HCT116 (cell line): ENCODE data around the gene MOAP1.

Experiments
- ATF3 ChIP-seq: IDR thresholded peaks from 2 replicates; pipeline ENCODE4 v1.6.1; 2012
- CTCF ChIP-seq, 3 experiments: fragments of 200-600 bp in 1 of 3; sonication (generic) in 1 of 3; IDR thresholded peaks in 2 of 3; conservative IDR thresholded peaks in 1 of 3; 2 replicates each; pipeline ENCODE4 v1.5.1; 2012 to 2017; ENCODE audit warnings: low read depth in 2 of 3, low read length in 2 of 3, antibody characterized with exemption in 1 of 3, borderline replicate concordance in 1 of 3, control low read depth in 1 of 3, mild to moderate bottlenecking in 1 of 3, mixed read lengths in 1 of 3, mixed run types in 1 of 3, moderate library complexity in 1 of 3; ENCODE audit not compliant: insufficient read depth in 1 of 3
- EZH2 ChIP-seq: fragments of 200-600 bp; sonication (generic); IDR thresholded peaks from 2 replicates; pipeline ENCODE4 v1.6.1; 2017; ENCODE audit warnings: antibody characterized with exemption, mixed run types
- EZH2phosphoT487 ChIP-seq: fragments of 200-600 bp; IDR thresholded peaks from 2 replicates; pipeline ENCODE4 v1.6.1; 2018; ENCODE audit warnings: antibody characterized with exemption, borderline replicate concordance
- FOSL1 ChIP-seq: IDR thresholded peaks from 2 replicates; pipeline ENCODE4 v1.6.1; 2012; ENCODE audit warnings: low read depth
- MAX ChIP-seq: IDR thresholded peaks from 2 replicates; pipeline ENCODE4 v1.6.1; 2012
- POLR2A ChIP-seq: IDR thresholded peaks from 2 replicates; pipeline ENCODE4 v1.7.0; 2011; ENCODE audit warnings: borderline replicate concordance; ENCODE audit not compliant: insufficient read depth, insufficient read length; ENCODE audit errors: extremely low read depth
- POLR2AphosphoS5 ChIP-seq: IDR thresholded peaks from 2 replicates; pipeline ENCODE4 v1.6.1; 2011; ENCODE audit warnings: mild to moderate bottlenecking, low read depth, low read length, moderate library complexity
- RAD21 ChIP-seq: IDR thresholded peaks from 2 replicates; pipeline ENCODE4 v1.6.1; 2012; ENCODE audit warnings: low read depth, mild to moderate bottlenecking
- SP1 ChIP-seq: IDR thresholded peaks from 2 replicates; pipeline ENCODE4 v1.6.1; 2012; ENCODE audit warnings: low read depth
- SRF ChIP-seq: IDR thresholded peaks from 2 replicates; pipeline ENCODE4 v1.6.1; 2012; ENCODE audit warnings: low read depth
- ZFX ChIP-seq: fragments of 450-650 bp; IDR thresholded peaks from 2 replicates; pipeline ENCODE4 v1.6.1; 2017
- ZNF274 ChIP-seq: fragments of 200-500 bp; sonication (Bioruptor generic); IDR thresholded peaks from 2 replicates; pipeline ENCODE4 v1.6.1; 2014; ENCODE audit warnings: mild to moderate bottlenecking, low read depth, low read length, inconsistent platforms
- TF ChIP-seq, protein P1 (sequence below): IDR thresholded peaks from 2 replicates; pipeline ENCODE4 v1.6.1; 2012; ENCODE audit warnings: low read depth

DNA sequence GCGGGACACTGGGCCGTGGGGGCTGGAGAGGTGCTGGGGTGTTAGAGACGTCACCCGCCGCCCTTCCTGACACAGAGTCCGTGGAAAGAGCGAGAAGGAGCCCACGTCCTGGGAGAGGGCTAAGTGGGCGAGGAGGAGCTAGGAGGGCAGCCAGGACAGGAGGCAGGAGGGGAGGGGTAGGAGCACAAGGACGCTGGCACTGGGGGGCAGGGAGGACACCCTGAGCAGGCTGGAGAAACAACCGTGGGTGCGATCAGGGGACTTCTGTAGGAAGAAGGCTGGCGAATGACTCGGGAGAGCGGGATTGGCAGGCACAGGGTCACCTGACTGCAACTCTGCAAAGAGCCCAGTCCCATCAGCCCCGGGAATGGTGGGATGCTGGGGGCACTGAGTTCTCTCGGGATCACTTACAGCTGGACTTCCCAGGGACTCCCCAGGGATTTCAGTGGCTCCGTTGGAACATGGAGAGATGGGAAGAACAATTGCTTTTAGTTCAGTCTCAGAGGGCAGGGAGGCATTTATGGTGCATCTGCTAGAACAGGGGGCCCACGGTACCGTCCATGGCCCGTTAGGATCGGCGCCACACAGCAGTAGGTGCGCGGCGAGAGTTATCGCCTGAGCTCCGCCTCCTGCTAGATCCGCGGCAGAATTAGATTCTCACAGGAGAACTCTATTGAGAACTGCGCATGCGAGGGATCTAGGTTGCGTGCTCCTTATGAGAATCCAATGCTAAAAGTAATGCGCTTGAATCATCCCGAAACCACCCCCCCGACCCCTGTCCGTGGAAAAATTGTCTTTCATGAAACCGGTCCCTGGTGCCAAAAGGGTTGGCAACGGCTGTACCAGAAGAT lies 46.7 kb upstream of the MOAP1 start:
- TF ChIP-seq CTCF (IDR thresholded peaks at IDR 0.05 in 2 of 3, conservative IDR thresholded peaks at IDR 0.05 in 1 of 3; ENCODE audit: borderline replicate concordance in 1 of 3, insufficient read depth in 1 of 3, low read depth in 2 of 3, low read length in 2 of 3) = no peak
- no peak for TF ChIP-seq EZH2phosphoT487
- no peak for TF ChIP-seq POLR2AphosphoS5
- TF ChIP-seq SP1 = no peak
- no peak for TF ChIP-seq POLR2A
- no peak for TF ChIP-seq SRF
- TF ChIP-seq ZFX = no peak
- TF ChIP-seq, protein P1, sequence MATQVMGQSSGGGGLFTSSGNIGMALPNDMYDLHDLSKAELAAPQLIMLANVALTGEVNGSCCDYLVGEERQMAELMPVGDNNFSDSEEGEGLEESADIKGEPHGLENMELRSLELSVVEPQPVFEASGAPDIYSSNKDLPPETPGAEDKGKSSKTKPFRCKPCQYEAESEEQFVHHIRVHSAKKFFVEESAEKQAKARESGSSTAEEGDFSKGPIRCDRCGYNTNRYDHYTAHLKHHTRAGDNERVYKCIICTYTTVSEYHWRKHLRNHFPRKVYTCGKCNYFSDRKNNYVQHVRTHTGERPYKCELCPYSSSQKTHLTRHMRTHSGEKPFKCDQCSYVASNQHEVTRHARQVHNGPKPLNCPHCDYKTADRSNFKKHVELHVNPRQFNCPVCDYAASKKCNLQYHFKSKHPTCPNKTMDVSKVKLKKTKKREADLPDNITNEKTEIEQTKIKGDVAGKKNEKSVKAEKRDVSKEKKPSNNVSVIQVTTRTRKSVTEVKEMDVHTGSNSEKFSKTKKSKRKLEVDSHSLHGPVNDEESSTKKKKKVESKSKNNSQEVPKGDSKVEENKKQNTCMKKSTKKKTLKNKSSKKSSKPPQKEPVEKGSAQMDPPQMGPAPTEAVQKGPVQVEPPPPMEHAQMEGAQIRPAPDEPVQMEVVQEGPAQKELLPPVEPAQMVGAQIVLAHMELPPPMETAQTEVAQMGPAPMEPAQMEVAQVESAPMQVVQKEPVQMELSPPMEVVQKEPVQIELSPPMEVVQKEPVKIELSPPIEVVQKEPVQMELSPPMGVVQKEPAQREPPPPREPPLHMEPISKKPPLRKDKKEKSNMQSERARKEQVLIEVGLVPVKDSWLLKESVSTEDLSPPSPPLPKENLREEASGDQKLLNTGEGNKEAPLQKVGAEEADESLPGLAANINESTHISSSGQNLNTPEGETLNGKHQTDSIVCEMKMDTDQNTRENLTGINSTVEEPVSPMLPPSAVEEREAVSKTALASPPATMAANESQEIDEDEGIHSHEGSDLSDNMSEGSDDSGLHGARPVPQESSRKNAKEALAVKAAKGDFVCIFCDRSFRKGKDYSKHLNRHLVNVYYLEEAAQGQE = no peak
- no peak for TF ChIP-seq EZH2
- TF ChIP-seq ATF3 = no peak
- TF ChIP-seq FOSL1 = no peak
- TF ChIP-seq ZNF274 = no peak
- TF ChIP-seq RAD21 = no peak
- no peak for TF ChIP-seq MAX
